HG03159 (cell line): ENCODE results near the gene CLDND2.
"Not testable (repeated sequence)": the region's sequence is repeated elsewhere in the genome, so short reads cannot be mapped to it uniquely, and the experiment has no call there.

Experiments used
- ATAC-seq: cut with Tn5 transposase; IDR thresholded peaks from one replicate; pipeline ENCODE4 v1.9.1; 2021; ENCODE audit warnings: mild to moderate bottlenecking, moderate library complexity; ENCODE audit not compliant: unreplicated experiment

The CLDND2 gene, protein sequence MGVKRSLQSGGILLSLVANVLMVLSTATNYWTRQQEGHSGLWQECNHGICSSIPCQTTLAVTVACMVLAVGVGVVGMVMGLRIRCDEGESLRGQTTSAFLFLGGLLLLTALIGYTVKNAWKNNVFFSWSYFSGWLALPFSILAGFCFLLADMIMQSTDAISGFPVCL

DNA sequence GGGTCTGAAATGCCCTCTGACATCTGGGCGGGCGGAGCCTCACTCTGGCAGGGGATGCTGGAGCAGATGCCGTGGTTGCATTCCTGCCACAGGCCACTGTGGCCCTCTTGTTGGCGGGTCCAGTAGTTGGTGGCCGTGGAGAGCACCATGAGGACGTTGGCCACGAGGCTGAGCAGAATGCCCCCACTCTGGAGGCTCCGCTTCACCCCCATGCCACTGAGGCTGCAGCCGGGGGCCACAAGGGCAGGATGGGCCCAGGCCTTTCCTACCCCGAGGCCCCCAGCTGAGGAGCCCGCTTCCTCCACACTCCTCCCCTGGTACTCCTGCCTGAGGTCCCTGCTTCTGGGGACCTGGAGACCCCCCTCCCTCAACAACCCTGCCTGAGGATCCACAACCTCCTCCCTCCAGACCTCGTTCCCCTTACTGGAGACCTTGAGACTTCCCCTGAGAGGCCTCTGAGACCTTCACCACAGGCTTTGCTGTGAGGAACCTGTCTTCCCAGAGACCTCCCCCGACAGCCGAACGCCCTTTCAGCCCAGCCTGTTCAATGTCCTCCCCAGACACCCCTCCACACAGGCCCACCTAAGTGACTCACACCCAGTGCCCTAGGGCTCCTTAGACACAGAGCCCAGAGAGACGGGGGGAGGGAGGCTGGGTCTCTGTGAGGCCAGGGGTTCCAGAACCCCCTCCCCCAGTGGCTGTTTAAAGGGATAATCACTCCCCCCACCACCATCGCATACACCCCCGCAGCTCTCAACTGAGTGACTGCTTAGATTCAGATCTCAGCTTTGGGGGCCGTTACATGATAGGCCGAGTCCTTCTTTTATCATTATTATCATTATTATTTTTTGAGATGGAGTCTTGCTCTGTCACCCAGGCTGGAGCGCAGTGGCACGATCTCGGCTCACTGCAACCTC is at the start of gene CLDND2:
Gene CLDND2 (minus strand): TSS at position 638 of the 917 bp plus-strand sequence. CDS start 426 bp downstream, at position 212.
- no peak for ATAC-seq

DNA sequence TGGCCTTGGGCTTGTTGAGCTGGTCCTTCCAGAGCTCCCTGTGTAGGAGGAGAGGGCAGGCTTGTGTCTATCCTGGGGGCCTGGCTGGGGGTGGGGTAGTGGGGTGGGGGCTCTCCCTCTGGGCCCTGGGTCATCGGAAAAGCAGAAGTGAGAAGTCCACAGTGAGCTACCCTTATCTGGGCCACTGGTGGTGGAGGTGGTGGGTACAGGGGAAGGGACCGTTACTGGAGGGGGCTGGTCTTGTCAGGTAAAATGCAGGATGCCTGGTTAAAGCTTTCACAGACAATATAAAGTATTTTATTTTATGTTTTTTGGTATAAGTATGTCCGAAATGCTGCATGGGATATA is 49.0 kb upstream of the CLDND2 start:
- ATAC-seq: peak; percentile 33

DNA sequence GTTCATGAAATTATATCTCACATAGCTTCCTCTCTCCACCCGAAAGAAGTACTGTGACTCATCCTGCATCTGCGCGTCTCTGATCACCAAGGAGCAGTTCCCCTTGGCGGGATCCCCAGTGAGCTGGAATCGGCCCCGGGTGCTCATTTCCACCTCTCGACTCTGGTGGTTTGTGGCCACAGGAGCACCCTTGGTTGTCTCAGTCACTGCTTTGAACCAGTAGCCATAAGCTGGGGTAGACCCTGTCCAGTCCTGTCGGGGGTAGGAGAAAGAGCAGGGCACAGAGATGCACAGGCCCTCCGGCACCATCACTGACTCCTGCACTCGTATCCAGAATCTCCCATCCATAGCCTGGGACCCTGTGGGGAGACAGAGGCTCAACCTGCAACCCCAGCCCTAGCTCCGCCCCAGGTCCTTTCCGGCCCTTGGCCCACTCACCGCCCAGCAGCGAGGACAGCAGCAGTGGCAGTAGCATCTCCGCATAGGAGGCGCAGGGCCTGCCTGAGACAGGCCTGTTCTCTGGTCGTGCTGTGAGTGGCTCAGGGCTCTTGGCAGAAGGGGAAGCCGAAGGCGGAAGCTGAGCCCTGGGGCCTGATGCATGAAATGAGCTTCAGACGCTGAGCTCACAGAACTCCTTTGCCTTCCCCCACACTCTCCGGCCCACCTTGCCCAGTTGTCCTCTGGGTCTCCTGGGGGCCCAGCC is 48.5 kb upstream of the CLDND2 start, which contains the start of gene SIGLEC10:
Gene SIGLEC10 (minus strand): TSS at position 536 of the 703 bp plus-strand sequence. CDS start 61 bp downstream, at position 475.
- peak; percentile 55 for ATAC-seq

DNA sequence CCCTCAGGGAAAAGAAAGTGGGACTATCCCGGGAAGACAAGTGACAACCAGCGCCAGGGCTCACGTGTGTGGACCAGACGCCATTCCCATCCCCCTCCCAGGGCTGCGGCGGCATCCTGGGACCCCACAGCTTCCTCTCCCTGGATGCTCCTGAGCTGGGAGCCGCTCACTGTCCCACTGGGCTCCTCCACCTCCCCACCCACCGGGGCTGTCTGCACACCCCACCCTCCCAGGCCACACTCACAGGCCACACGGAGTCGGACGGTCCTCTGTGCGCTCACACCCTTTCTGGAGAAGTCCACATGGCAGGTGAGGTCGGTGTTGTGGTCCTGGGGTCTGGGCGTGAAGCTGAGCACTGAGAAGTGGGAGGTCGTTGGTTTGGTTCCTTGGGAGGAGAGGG is 47.6 kb upstream of the CLDND2 start:
- ATAC-seq: not testable (repeated sequence)

DNA sequence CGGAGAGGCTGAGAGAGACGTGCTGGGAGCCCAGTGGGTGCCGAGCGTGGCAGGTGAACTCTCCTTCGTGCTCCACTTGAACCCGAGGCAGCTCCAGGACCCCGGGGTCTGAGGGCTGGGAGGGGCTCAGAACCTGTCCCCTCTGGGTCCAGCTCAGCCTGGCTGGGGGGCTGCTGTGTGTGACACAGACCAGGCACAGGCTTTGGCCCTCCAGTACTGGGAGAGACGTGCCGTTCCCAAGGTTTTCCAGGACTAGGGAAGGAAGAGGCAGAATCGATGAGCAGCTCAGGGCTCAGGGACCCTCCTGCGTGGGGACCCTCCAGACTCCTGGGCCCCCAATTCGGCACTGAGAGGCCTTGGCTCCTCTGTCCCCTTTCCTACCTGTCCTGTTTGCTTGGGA is 46.4 kb upstream of the CLDND2 start:
- ATAC-seq: no peak

DNA sequence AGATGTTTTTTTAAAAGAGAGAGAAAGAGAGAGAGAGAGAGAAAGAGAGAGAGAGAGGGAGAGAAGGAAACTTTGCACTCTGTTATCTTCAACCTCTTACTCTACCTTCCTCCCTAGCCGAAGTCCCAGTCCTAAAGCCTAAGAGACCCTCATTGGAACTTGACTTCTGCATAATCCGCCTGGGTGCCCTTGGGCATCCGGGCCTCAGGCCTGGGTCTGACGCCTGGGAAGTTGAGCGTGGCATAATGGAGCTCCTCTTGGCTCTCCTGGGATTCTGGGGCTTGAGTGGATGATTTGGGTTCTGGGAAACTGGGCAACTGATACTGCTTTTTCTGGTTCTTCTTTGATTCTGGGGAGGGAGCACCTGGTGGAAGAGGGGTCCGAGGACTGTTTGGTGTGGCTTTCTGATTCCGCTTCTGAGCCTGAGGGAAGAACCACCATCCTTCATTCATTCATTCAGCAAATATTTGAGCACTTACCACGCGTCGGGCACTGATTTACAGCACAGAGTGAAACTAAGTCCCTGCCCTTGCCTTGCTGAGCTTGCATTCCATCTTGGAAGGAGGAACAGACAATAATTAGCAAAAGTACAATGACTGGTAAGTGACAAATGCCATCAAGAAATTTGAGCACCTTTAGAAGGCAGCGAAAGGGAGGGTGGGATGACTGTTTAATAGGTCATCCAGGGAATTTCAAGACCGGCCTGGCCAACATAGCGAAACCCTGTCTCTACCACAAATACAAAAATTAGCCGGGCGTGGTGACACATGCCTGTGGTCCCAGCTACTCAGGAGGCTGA is 42.3 kb upstream of the CLDND2 start:
- ATAC-seq: no peak

DNA sequence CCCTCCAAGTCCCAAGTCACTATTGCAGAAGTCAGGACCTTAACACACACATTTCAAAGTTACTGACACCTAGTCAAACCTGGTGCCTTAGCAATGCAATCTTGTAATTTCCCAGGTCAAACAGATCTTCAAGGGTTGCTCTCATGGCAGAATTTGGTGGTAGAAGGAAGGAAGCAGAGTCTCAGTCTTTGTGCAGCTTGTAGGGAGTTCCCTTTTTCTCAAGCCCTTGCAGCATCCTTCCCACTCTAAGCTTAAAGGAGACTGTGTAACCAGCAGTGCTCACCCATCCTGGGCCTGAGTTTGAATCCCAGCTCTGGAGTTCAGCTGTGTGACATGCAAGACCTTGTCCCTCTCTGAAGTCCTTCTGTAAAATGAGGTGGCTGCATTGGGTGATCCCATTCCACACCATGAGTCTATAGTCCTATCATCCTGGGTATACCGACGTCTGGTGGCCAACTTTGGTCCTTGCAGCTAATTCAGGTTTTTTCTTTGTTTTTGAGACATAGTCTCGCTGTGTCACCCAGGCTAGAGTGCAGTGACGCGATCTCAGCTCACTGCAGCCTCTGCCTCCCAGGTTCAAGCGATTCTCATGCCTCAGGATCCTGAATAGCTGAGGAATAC is 38.8 kb upstream of the CLDND2 start:
- ATAC-seq: no peak

DNA sequence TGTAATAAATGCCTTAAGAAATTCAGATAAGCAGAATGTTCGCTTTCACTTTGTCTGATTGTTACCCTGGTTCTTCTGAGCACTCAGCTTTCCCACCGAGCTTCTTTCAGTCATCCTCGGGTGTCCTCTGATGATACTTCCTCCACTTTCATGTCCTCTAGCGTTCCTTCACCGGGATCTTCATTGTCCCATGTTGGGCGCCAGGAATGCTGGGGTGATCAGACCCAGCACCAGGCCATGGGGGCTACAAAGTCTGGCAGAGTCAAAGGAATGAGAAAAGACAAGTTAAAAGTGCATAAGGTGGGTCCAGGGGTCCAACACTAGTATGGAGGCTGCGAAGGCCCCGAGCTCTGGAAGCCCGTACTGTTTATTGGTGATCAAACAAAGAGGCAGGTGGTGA is 33.3 kb upstream of the CLDND2 start:
- no peak for ATAC-seq

DNA sequence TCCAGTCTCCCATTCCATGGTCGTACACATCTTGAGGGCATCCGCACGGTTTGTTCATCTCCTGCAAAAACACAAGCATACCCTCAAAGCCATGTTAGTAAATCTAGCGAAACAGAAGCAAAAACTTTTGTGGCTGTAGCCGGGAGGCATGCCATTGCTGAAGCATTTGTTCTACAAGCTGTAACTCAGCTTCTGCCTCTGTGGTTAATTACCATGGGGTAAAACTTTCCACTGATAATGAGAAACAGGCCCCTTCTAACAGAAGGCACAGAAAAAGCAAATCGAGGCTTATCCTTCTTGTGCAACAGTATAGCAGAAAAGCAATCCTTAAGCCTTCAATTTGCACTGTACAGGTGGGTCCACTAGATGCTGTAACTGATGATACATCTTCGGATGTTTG is 31.1 kb upstream of the CLDND2 start:
- not testable (repeated sequence) for ATAC-seq

DNA sequence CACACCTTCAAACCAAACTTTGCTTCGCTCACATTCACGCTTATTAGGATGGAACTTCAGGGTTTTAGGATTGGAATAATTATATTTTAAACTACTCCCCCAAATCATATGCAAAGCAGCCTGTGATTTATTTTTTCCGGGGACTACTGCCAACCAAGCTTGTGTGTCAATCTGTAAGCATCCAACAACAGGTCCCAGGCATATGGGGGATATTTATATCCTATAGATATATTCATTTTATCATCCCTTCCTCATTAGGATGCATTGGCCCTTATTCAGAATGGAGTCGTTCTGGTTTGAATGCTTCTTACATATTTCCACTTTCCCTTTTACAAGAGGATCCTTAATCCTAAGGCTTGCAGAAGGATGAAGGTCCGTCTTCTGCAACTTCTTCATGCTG is 30.4 kb upstream of the CLDND2 start:
- ATAC-seq: no peak

DNA sequence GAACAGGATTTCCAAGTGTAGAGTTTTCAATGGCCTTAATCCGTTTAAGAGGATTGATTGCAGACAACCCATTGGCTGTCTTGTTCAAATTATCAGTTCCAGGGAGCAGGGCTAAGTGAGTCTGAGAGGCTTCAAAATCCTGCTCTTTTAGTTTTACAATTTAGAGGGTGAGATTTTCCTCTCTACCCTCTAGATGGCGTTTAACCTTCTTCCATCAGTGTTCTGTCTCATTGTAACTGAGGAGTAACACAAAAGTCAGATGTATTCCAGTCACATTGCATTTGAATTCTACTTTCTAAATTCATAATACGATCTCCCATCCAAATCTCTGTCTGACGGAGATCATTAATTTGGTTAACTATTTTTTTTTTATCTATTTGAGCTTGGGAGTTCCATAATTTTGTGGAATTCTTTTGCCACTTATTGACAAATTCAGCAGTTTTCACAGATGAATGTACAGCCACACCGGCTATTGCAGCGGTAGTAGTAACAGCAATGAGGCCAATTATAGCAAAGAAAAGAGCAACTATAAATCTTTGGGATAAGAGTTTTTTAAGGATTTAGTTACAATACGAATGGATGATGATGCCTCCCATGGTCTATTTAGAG is 29.4 kb upstream of the CLDND2 start:
- no peak for ATAC-seq

DNA sequence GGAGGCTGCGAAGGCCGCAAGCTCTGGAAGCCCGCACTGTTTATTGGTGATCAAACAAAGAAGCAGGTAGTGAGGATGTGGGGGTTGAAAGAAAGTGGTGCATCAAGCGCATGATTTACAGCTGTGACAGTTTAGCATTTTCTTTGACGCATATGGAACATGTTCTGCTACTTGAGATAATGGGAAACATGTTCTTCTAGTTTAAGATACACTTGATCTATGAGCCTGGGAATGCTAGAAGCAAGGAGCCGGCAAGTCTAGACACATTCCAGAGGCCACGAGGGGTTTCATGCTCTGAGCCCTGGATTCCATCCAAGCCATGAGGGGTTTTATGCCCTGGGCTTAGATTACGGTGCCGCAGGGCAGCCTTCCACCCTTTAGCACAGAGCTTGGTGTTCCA is 28.6 kb upstream of the CLDND2 start:
- ATAC-seq: not testable (repeated sequence)

DNA sequence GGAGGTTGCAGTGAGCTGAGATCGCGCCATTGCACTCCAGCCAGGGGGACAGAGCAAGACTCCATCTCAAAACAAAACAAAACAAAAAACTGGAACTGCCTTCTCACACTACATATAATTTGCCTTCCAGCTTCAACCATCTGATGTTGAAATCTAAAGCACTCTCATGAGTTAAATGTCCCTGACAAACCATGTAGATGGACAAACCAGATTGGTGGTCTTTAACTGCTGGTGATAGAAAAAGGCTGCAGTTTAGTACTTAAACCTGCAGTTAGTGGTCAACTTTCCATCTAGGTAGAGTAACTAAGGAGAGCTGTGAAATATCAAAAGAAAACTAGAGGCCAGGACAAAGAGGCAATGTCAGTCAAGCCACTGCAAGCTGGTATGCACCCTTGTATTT is 27.4 kb upstream of the CLDND2 start:
- ATAC-seq: no peak

DNA sequence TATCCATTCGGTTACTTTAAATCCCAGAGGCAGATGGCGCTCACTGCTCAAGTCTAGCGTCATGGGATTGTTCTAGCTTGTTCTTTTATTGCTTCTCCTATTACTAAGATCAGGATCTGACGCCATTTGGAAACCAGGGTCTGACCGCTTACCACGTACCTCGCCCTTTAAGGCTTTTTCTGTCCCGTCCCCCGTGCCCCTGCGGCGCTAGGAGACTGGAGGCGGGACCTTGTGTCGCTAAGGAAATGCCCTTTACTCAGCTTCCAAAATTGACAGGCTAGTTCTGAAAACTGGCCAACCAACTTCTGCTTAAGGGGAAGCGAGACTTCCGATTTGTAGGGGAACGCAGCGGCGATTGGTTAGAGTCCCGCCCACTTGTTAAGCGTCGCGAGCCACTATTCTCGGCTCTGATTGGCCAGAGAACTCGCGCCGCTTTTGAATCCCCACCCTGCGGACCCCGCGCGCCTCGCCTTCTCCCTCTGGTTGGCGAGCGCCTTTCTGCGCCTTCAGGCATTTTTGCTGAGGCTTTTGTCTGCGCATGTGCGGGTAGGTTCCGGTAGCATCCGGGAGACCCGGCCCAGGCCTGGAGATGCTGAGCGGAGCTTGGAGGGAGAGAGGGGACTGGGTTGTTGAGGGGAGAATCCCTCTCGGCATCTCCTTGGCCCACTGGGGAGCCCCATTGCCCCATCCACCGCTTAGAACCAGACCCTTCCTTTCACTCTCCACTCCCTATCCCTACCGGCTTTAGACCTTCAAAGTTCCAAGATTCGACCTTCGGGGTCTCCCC is 25.4 kb upstream of the CLDND2 start:
- peak; percentile 78 for ATAC-seq

DNA sequence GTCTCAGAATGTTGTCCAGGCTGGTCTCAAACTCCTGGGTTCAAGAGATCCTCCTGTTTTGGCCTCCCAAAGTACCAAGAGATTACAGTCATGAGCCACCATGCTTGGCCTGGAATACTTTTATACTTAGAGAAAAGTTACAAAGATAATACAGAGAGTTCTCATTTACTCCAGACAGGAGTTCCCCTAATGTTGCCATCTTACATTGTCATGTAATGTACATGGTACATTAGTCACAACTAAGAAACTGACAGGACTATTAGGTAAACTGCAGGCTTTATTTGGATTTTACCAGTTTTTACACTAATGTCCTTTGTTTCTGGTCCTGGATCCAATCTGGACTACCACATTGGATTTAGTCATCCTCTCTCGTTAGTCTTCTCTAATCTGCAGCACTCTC is 23.9 kb upstream of the CLDND2 start:
- no peak for ATAC-seq

DNA sequence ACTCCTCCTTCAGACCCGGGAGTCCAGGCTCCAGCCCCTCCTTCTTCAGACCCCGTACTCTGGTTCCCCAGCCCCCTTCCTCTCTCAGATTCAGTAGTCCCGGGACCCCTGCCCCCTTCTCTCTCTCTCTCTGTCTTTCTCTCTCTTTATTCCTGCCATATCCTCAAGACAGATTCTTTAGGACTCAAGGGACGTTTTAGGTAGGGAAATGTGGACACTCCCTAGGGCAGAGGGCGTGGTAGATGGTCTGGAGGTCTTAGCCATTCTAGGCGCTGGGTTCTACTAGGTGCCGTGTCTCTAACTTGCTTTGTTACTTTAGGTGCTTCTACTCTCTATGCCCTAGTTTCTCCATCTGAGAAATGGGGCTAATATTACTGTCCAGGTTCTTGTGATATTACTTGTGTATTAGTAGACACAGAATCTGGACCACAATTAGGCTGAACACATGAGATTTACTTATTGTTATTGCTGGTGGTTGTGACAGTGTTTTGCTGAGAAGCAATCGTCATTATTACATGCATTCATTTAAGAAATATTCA is 22.3 kb upstream of the CLDND2 start:
- no peak for ATAC-seq

DNA sequence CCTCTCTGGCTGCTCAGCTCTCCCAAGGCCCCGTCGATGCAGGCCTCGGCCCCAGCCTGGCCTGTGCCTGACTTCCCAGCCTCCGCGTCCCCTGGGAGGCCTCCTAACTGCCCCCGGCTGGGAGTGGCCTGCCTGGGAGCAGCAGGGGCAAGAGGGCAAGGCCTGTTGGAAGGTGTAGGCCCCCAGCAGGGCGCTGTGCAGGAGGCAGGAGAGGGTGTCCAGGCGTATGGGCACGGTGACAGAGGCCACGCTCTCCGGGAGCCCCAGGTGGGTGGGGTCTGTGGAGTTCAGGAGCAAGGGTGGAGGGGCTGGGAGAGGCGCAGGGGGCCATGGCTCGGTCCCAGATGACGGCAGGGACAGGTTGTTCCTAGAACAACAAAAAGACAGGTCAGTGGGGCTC is 20.3 kb upstream of the CLDND2 start:
- no peak for ATAC-seq

DNA sequence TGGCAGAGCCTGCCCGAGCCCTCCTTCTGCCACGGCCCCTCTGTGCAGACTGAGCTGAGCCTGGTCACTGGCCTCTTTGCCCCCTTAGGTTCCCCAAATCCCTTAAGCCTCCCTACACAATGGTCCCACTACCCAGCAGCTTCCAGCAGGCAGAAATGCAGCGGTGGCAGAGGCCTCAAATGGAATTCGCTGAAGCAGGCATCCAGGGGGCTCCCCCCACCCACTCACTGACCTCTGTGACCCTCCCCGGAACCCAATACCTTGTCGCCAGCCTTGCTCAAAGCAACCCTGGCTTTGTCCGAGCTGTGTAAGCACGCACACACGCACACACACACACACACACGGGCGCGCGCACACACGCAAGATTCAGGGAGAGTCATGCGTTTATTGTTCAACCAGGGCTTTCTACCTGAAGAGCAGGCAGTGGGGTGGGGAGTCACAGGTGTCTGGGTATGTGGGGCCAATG is 19.2 kb upstream of the CLDND2 start, which contains the start of gene LIM2:
Gene LIM2 (minus strand): TSS at position 51 of the 466 bp plus-strand sequence. CDS start 531 bp downstream, outside the sequence.
- no peak for ATAC-seq
